Measurements from ENCODE around the gene VWDE. TPM values are rescaled to one million over a fixed set of nuclear protein-coding genes. Genes with fewer than 3 reads are reported as not detected.

The VWDE gene
- total RNA-seq, 1 experiment from 2014 or later: 0.70 TPM

GRCh38 chr7:12444785-12445184, 41.1 kb upstream of the VWDE start:
- TF ChIP-seq CTCF (IDR thresholded peaks at IDR 0.05; ENCODE audit: insufficient read depth in 1 of 2, low read depth in 1 of 2, low read length in 1 of 2, severe bottlenecking in 1 of 2, unreplicated experiment in 1 of 2): no peak
- no TSS peak for BruUV-seq (replicated peaks)
- peaks cover 8% of the 10 kb centered on the region for H3K27me3 Mint-ChIP-seq (ENCODE audit: insufficient read depth, unreplicated experiment)
- no peaks in the 10 kb centered on the region for H3K4me1 Mint-ChIP-seq (ENCODE audit: low read depth, unreplicated experiment)
- H3K4me3 Mint-ChIP-seq (ENCODE audit: unreplicated experiment): no peak overlapping the region
- Histone ChIP-seq H3K9me3 (no peaks in the 10 kb centered on the region), H3K4me3 (ENCODE audit: low read depth, low read length) (no peak overlapping the region), H3K4me1 (no peaks in the 10 kb centered on the region), H3K27me3 (replicated peaks; ENCODE audit: control insufficient read depth, insufficient read depth, low read length) (no peaks in the 10 kb centered on the region), H3K36me3 (ENCODE audit: control insufficient read depth, insufficient read depth, low read length) (no peaks in the 10 kb centered on the region)
- H3K27ac Mint-ChIP-seq (ENCODE audit: unreplicated experiment): no peak overlapping the region
- no peaks in the 10 kb centered on the region for H3K9me3 Mint-ChIP-seq (ENCODE audit: unreplicated experiment)
- no peak for DNase-seq
- ChIA-PET POLR2A (no interaction called here), CTCF (interaction anchor here (1.1 kb wide), 1 partner anchor 14 kb away, joined by 3 read pairs; no protein-coding TSS in a partner anchor)
- intact Hi-C loops (cut with micrococcal nuclease; ENCODE audit: unreplicated experiment): no loop called here
- H3K36me3 Mint-ChIP-seq (ENCODE audit: insufficient read depth, unreplicated experiment): no peaks in the 10 kb centered on the region

GRCh38 chr7:12440229-12440628, 36.6 kb upstream of the VWDE start:
- Histone ChIP-seq H3K36me3 (ENCODE audit: control insufficient read depth, insufficient read depth, low read length) (no peaks in the 10 kb centered on the region), H3K27me3 (replicated peaks; ENCODE audit: control insufficient read depth, insufficient read depth, low read length) (no peaks in the 10 kb centered on the region), H3K4me1 (no peaks in the 10 kb centered on the region), H3K4me3 (ENCODE audit: low read depth, low read length) (no peak overlapping the region), H3K9me3 (no peaks in the 10 kb centered on the region)
- Mint-ChIP-seq H3K4me1 (ENCODE audit: low read depth, unreplicated experiment) (no peaks in the 10 kb centered on the region), H3K9me3 (ENCODE audit: unreplicated experiment) (no peaks in the 10 kb centered on the region), H3K27me3 (ENCODE audit: insufficient read depth, unreplicated experiment) (peaks cover 8% of the 10 kb centered on the region), H3K4me3 (ENCODE audit: unreplicated experiment) (no peak overlapping the region), H3K36me3 (ENCODE audit: insufficient read depth, unreplicated experiment) (no peaks in the 10 kb centered on the region), H3K27ac (ENCODE audit: unreplicated experiment) (no peak overlapping the region)
- BruUV-seq (replicated peaks): no TSS peak
- ChIA-PET CTCF (no interaction called here), POLR2A (no interaction called here)
- DNase-seq: no peak
- intact Hi-C loops (cut with micrococcal nuclease; ENCODE audit: unreplicated experiment): no loop called here
- TF ChIP-seq CTCF (IDR thresholded peaks at IDR 0.05; ENCODE audit: insufficient read depth in 1 of 2, low read depth in 1 of 2, low read length in 1 of 2, severe bottlenecking in 1 of 2, unreplicated experiment in 1 of 2): no peak

GRCh38 chr7:12436896-12437535, 33.4 kb upstream of the VWDE start:
- H3K27ac Mint-ChIP-seq (ENCODE audit: unreplicated experiment): no peak overlapping the region
- TF ChIP-seq CTCF (IDR thresholded peaks at IDR 0.05; ENCODE audit: insufficient read depth in 1 of 2, low read depth in 1 of 2, low read length in 1 of 2, severe bottlenecking in 1 of 2, unreplicated experiment in 1 of 2): peak; percentile 12 to 24
- BruUV-seq (replicated peaks): no TSS peak
- no peaks in the 10 kb centered on the region for H3K4me1 Mint-ChIP-seq (ENCODE audit: low read depth, unreplicated experiment)
- Histone ChIP-seq H3K4me3 (ENCODE audit: low read depth, low read length) (no peak overlapping the region), H3K4me1 (no peaks in the 10 kb centered on the region), H3K27me3 (replicated peaks; ENCODE audit: control insufficient read depth, insufficient read depth, low read length) (no peaks in the 10 kb centered on the region), H3K36me3 (ENCODE audit: control insufficient read depth, insufficient read depth, low read length) (no peaks in the 10 kb centered on the region), H3K9me3 (no peaks in the 10 kb centered on the region)
- intact Hi-C loops (cut with micrococcal nuclease; ENCODE audit: unreplicated experiment): loop anchor here (2.0 kb wide), 1 partner anchor 60 kb away; no protein-coding TSS in a partner anchor
- DNase-seq: peak in 1 of 2 experiments; percentile 12
- CTCF ChIA-PET: interaction anchor here (1.3 to 2.3 kb wide), 3 partner anchors 21 to 60 kb away, joined by 4 to 14 read pairs (median 5); no protein-coding TSS in a partner anchor
- H3K36me3 Mint-ChIP-seq (ENCODE audit: insufficient read depth, unreplicated experiment): no peaks in the 10 kb centered on the region
- POLR2A ChIA-PET: no interaction called here
- peaks cover 8% of the 10 kb centered on the region for H3K27me3 Mint-ChIP-seq (ENCODE audit: insufficient read depth, unreplicated experiment)
- no peak overlapping the region for H3K4me3 Mint-ChIP-seq (ENCODE audit: unreplicated experiment)
- no peaks in the 10 kb centered on the region for H3K9me3 Mint-ChIP-seq (ENCODE audit: unreplicated experiment)

Data from Caco-2 (cell line).